HUES64 (cell line): Measurements from ENCODE around the gene KRTAP4-16.
"Not testable (repeated sequence)": the region's sequence is repeated elsewhere in the genome, so short reads cannot be mapped to it uniquely, and the experiment has no call there.

Source experiments
- H3K27ac ChIP-seq: 2 replicates; pipeline ENCODE4 v1.7.0; 2013; ENCODE audit warnings: low read depth, low read length, inconsistent platforms
- H3K27me3 ChIP-seq: 2 replicates; pipeline ENCODE4 v1.6.1; 2013; ENCODE audit warnings: mild to moderate bottlenecking, low read length; ENCODE audit not compliant: insufficient read depth
- H3K36me3 ChIP-seq: 2 replicates; pipeline ENCODE4 v1.6.1; 2013; ENCODE audit warnings: mild to moderate bottlenecking, low read length; ENCODE audit not compliant: insufficient read depth
- H3K4me1 ChIP-seq: 2 replicates; pipeline ENCODE4 v1.6.1; 2013; ENCODE audit warnings: mild to moderate bottlenecking, low read length, moderate library complexity; ENCODE audit not compliant: insufficient read depth
- H3K4me3 ChIP-seq: 2 replicates; pipeline ENCODE4 v1.5.1; 2013; ENCODE audit warnings: mild to moderate bottlenecking, low read length, moderate library complexity
- H3K9ac ChIP-seq: 2 replicates; pipeline ENCODE4 v1.6.1; 2013; ENCODE audit warnings: mild to moderate bottlenecking, low read depth, low read length
- H3K9me3 ChIP-seq: 2 replicates; pipeline ENCODE4 v1.6.1; 2013; ENCODE audit warnings: low read depth, low read length; ENCODE audit not compliant: insufficient read depth
- WGBS: fragments of 150-250, 120-280 bp; methylation state at CpG from one replicate; pipeline ENCODE4 v1.1.7; 2013; ENCODE audit warnings: missing lambda C conversion rate; 5-methylcytosine and 5-hydroxymethylcytosine counted together

KRTAP4-16 gene

DNA sequence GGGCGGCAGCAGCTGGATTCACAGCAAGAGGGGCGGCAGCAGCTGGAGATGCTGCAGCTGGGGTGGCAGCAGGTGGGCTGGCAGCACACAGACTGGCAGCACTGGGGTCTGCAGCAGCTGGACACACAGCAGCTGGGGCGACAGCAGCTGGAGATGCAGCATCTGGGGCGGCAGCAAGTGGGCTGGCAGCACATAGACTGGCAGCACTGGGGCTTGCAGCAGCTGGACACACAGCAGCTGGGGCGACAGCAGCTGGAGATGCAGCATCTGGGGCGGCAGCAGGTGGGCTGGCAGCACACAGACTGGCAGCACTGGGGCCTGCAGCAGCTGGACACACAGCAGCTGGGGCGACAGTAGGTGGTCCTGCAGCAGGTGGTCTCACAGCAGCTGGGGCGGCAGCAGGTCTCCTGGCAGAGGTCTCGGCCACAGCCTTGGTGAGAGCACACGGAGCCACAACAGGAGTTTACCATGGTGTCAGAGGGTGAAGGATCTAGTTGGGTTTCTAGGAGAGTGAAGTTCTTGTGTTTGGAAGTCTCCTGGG is 15.9 kb upstream of the KRTAP4-16 start, which contains the start of gene KRTAP4-11:
Gene KRTAP4-11, minus strand, starts transcription at position 528 of the 541 bp plus-strand sequence. Its CDS starts 58 bp downstream, at position 470.
- H3K9me3 ChIP-seq, result peaks cover 10% of the 10 kb centered on the region
- 87% methylated on average over 10 of the region's 10 CpGs for WGBS
- not testable (repeated sequence) for H3K27ac ChIP-seq, H3K4me3 ChIP-seq, H3K36me3 ChIP-seq, H3K27me3 ChIP-seq, H3K9ac ChIP-seq, H3K4me1 ChIP-seq

DNA sequence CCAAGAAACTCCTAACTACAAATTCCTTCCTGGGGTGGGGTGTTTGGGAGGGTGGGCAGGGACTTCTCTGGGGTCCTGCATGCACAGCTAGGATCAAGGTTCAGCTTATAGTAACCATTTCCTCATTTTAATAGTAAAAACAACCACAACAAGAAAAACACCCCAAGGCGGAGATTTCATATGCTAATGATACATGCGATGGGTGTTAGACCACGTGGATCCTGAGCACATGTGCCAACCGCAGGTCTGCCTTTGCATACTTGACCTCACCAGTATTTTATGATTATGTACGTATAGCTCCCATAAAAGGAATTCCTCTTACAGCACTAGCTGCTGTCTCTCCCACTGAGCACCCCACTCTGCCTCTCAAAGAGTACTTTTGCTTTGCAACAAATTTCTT is 14.3 kb upstream of the KRTAP4-16 start:
- Histone ChIP-seq H3K4me1 (no peaks in the 10 kb centered on the region), H3K9me3 (peaks cover 24% of the 10 kb centered on the region), H3K4me3 (no peak overlapping the region), H3K27ac (no peak overlapping the region), H3K27me3 (no peaks in the 10 kb centered on the region), H3K36me3 (no peaks in the 10 kb centered on the region), H3K9ac (no peak overlapping the region)
- 87% methylated on average over 5 of the region's 5 CpGs for WGBS

DNA sequence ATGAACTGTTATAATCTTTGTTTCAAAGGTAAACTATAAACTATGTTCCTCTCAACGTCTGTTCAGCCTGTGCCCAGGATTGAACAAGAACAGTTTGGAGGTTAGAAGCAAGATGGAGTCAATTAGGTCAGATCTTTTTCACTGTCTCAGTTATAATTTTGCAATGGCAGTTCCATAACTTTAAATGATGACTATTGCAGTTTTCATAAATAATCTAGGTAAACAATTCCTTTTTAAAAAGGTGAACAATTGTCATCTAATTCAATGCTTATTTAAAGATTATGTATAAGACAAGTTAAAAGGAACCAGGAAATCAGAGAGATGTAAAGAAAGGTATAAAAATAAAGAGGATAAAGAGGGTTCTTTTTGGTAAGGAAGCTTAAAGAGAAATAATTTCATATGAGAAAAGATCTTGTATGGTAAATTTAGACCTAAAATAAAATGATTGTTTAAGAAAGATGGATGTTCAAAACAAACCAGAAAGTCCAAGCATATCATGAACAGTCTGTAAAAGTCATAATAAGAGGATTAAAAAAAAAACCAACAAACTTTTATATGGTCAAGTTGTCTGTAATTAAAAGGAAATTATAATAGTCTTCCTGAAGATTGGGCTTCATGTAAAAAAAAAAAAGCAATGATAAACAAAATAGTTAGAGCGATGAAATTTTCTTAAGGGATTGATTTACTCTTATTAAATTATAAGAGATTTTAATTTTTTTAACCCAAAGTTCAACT is 9.3 kb upstream of the KRTAP4-16 start:
- 91% methylated on average over 1 of the region's 2 CpGs for WGBS
- no peaks in the 10 kb centered on the region for H3K36me3 ChIP-seq

GRCh38 chr17:41108728-41109386 is 6.8 kb upstream of the KRTAP4-16 start:
- Histone ChIP-seq H3K9me3 (peaks cover 30% of the 10 kb centered on the region), H3K4me1 (peaks cover 21% of the 10 kb centered on the region)
- 40% methylated on average over 1 of the region's 1 CpG for WGBS
- not testable (repeated sequence) for H3K27ac ChIP-seq, H3K9ac ChIP-seq, H3K36me3 ChIP-seq, H3K27me3 ChIP-seq, H3K4me3 ChIP-seq

More for the DNA sequence above, 9.3 kb upstream of the KRTAP4-16 start:
- Histone ChIP-seq H3K9ac (no peak overlapping the region), H3K4me3 (no peak overlapping the region), H3K27me3 (no peaks in the 10 kb centered on the region), H3K27ac (no peak overlapping the region), H3K9me3 (peaks cover 33% of the 10 kb centered on the region), H3K4me1 (peaks cover 21% of the 10 kb centered on the region)

- H3K9ac ChIP-seq, result no peak overlapping the region
- H3K27me3 ChIP-seq, result no peaks in the 10 kb centered on the region
- H3K27ac ChIP-seq, result peak overlapping the region; percentile 41; the same call in 1 of the 2 replicates
- H3K9me3 ChIP-seq, result peaks cover 26% of the 10 kb centered on the region
- H3K4me3 ChIP-seq, result no peak overlapping the region
- no peaks in the 10 kb centered on the region for H3K36me3 ChIP-seq
- peaks cover 21% of the 10 kb centered on the region for H3K4me1 ChIP-seq
- 100% methylated on average over 1 of the region's 1 CpG for WGBS
These were observed 6.0 kb upstream of the KRTAP4-16 start for GRCh38 chr17:41107941-41108450.

- H3K9me3 ChIP-seq, H3K27ac ChIP-seq, H3K27me3 ChIP-seq, H3K9ac ChIP-seq, H3K36me3 ChIP-seq, H3K4me3 ChIP-seq: not testable (repeated sequence)
- 87% methylated on average over 10 of the region's 10 CpGs for WGBS
- peaks cover 21% of the 10 kb centered on the region for H3K4me1 ChIP-seq
These were observed 3.3 kb upstream of the KRTAP4-16 start, which contains the start of gene KRTAP4-9 for GRCh38 chr17:41105347-41105746. KRTAP4-9 (plus strand) TSS chr17:41105389; CDS start chr17:41105389, 0 bp downstream.

GRCh38 chr17:41104386-41105038 is 2.5 kb upstream of the KRTAP4-16 start:
- not testable (repeated sequence) for H3K27ac ChIP-seq, H3K9ac ChIP-seq, H3K27me3 ChIP-seq, H3K9me3 ChIP-seq, H3K4me3 ChIP-seq, H3K36me3 ChIP-seq
- 88% methylated on average over 2 of the region's 2 CpGs for WGBS
- peaks cover 21% of the 10 kb centered on the region for H3K4me1 ChIP-seq

- Histone ChIP-seq H3K27ac (no peak overlapping the region), H3K4me3 (no peak overlapping the region)
- WGBS, result no CpG with 5 or more reads among the region's 1 CpG
These were observed 1.9 kb upstream of the KRTAP4-16 start for GRCh38 chr17:41103896-41104295.

DNA sequence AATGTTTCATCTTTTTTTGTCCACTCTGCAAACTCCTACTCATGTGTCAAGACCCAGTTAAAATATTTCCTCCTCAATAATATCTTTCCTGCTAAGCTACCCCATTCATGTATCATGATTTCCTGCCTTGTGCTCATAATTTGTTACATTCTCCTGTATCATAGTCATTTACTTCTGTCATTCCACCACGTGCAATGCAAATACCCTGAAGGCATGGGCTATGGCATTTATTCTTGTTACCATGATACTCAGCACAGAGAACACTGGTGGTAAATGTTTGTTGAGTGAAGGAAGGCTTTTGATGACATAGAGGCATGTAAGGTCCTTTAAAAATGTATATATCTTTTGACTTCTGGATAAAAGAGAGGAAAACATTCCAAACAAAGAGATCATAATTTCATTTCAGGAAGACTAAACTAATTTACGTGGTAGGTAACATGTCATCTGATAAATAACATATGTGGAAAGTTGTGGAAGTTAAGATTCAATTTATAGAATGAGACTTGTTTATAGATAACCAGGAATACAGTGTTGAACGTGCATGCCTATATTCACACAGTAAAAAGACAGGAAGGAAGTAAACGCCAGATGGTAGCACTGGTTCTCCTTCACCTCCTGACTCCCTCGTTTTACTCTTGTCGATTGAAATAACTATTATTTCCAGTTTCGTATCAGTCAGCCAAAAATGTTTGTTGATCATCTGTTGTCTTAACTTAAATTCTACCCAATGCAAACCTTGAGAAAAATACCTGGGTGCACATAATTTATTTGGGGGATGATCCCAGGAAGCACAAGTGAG is 2.1 kb downstream of the KRTAP4-16 start:
- 95% methylated on average over 7 of the region's 7 CpGs for WGBS
- not testable (repeated sequence) for H3K9ac ChIP-seq, H3K27ac ChIP-seq, H3K4me3 ChIP-seq, H3K9me3 ChIP-seq, H3K4me1 ChIP-seq, H3K36me3 ChIP-seq, H3K27me3 ChIP-seq

More at GRCh38 chr17:41103896-41104295, 1.9 kb upstream of the KRTAP4-16 start:
- Histone ChIP-seq H3K9ac (no peak overlapping the region), H3K9me3 (no peaks in the 10 kb centered on the region), H3K36me3 (no peaks in the 10 kb centered on the region), H3K27me3 (no peaks in the 10 kb centered on the region), H3K4me1 (peaks cover 21% of the 10 kb centered on the region)

DNA sequence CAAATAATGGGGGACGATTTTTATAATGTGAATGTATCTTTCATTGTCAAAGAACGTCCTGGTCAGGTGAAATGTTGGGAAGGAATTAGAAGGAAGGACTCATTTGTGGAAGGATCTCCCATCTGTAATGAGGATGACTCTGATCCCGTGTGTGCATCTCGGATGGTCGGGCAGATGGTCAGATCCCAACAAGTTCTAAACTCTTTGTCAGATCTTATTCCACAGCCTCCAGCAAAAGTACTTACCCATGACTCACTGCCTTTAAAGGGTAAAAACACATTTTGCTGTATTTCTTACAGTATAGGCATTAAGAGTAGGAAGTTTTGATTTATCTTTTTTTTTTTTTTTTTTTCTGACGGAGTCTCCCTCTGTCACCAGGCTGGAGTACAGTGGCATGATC is 3.5 kb downstream of the KRTAP4-16 start:
- Histone ChIP-seq H3K4me1 (no peaks in the 10 kb centered on the region), H3K4me3 (no peak overlapping the region), H3K27me3 (no peaks in the 10 kb centered on the region), H3K9me3 (0 out of 2 replicates have a peak, but pooled peaks cover 3% of the 10 kb centered on the region), H3K27ac (no peak overlapping the region), H3K36me3 (no peaks in the 10 kb centered on the region), H3K9ac (no peak overlapping the region)
- WGBS, result 94% methylated on average over 6 of the region's 6 CpGs
